Measurements from ENCODE around the gene COQ8A. TPM values are rescaled to one million over a fixed set of nuclear protein-coding genes. Genes with fewer than 3 reads are reported as not detected.

Gene COQ8A
- total RNA-seq, 2 experiments from 2014 or later, result 19.8 to 22.2 TPM

DNA sequence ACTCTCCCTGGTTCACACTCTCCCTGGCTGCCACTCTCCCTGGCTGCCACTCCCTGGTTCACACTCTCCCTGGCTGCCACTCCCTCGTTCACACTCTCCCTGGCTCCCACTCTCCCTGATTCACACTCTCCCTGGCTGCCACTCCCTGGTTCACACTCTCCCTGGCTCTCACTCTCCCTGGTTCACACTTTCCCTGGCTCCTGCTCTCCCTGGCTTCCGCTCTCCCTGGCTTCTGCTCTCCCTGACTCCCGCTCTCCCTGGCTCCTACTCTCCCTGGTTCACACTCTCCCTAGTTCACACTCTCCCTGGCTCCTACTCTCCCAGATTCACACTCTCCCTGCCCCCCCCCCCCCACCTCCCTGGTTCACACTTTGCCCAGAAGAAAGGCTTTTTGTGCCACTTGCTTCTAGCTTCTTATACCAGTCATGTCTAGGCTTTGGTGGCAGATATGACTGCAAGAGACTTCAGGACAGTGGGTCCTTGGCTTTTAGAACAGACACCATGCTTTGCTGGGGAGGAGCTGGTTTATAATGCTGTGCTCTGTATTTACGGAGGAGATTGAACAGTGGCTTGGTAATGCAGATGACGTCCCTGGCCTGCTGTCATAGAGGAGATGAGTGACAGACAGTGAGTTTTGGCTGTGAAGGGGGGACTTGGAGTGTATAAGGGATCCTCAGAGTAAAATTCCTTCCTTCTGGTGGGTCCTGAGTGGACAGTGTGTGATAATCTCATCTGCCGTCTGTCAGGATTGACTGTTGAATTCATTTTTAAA lies 17.0 kb downstream of the COQ8A start:
- DNase-seq, result no peak
- Mint-ChIP-seq H3K4me3 (no peak overlapping the region), H3K9me3 (no peaks in the 10 kb centered on the region), H3K36me3 (no peaks in the 10 kb centered on the region), H3K4me1 (ENCODE audit: low read depth) (peaks cover 22% of the 10 kb centered on the region), H3K27ac (no peak overlapping the region), H3K27me3 (no peaks in the 10 kb centered on the region)
- POLR2A ChIA-PET, result no interaction called here
- CTCF ChIA-PET, result no interaction called here
- intact Hi-C loops (cut with micrococcal nuclease), result no loop called here

DNA sequence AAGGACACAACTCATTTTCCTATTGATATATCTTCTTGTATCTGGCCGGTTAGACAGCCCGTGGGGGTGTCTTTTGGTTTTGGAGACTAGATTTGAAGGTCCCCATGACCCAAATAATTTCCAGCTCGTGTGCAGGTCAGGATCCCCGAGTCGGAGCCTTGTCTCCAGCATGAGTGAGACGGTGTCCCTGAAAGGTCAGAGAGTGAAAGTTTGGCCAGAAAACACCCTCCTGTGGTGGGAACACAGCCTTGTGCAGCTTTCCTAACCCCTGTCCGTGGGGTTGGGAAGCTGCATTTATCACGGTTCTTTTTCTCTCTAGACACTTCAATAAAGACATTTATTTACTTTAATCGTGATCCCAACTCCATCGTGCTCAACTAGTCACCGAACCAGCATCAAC lies 17.6 kb downstream of the COQ8A start:
- Mint-ChIP-seq H3K27me3 (no peaks in the 10 kb centered on the region), H3K27ac (no peak overlapping the region), H3K9me3 (no peaks in the 10 kb centered on the region), H3K4me1 (ENCODE audit: low read depth) (peaks cover 22% of the 10 kb centered on the region), H3K36me3 (no peaks in the 10 kb centered on the region), H3K4me3 (no peak overlapping the region)
- POLR2A ChIA-PET, result no interaction called here
- no peak for DNase-seq
- intact Hi-C loops (cut with micrococcal nuclease), result no loop called here
- CTCF ChIA-PET, result no interaction called here

DNA sequence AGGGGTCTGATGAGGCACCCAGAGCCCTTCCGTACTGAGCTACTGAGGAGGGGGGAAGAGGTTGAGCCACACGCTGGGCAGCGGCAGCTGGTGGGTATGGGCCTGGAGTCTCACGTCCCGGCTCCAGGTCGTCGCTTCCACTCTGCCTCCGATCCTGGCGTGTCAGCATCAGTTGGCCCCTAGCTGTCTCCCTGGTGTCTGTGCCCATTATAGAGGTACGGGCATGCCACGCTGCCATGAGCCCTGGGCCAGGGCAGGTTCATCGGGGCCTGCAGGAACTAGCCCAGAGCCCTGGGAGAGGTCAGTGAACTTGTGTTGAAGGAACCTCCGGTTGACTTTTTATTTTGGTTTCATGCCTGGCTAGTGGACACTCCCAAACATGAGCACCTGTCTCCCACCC lies 18.2 kb downstream of the COQ8A start:
- Mint-ChIP-seq H3K36me3 (no peaks in the 10 kb centered on the region), H3K9me3 (no peaks in the 10 kb centered on the region), H3K4me3 (no peak overlapping the region), H3K27me3 (no peaks in the 10 kb centered on the region), H3K27ac (no peak overlapping the region), H3K4me1 (ENCODE audit: low read depth) (peaks cover 22% of the 10 kb centered on the region)
- ChIA-PET POLR2A (no interaction called here), CTCF (no interaction called here)
- intact Hi-C loops (cut with micrococcal nuclease), result no loop called here
- no peak for DNase-seq

GRCh38 chr1:226960256-226960655 lies 20.2 kb downstream of the COQ8A start:
- Mint-ChIP-seq H3K27me3 (no peaks in the 10 kb centered on the region), H3K4me1 (ENCODE audit: low read depth) (peaks cover 23% of the 10 kb centered on the region), H3K27ac (no peak overlapping the region), H3K9me3 (no peaks in the 10 kb centered on the region), H3K4me3 (no peak overlapping the region), H3K36me3 (no peaks in the 10 kb centered on the region)
- intact Hi-C loops (cut with micrococcal nuclease), result no loop called here
- ChIA-PET CTCF (no interaction called here), POLR2A (no interaction called here)
- no peak for DNase-seq

GRCh38 chr1:226960944-226961765 lies 21.1 kb downstream of the COQ8A start:
- Mint-ChIP-seq H3K9me3 (no peaks in the 10 kb centered on the region), H3K4me1 (ENCODE audit: low read depth) (peaks cover 23% of the 10 kb centered on the region), H3K27me3 (no peaks in the 10 kb centered on the region), H3K36me3 (no peaks in the 10 kb centered on the region), H3K27ac (no peak overlapping the region), H3K4me3 (no peak overlapping the region)
- DNase-seq, result peak; percentile 56
- intact Hi-C loops (cut with micrococcal nuclease), result no loop called here
- ChIA-PET CTCF (no interaction called here), POLR2A (no interaction called here)

DNA sequence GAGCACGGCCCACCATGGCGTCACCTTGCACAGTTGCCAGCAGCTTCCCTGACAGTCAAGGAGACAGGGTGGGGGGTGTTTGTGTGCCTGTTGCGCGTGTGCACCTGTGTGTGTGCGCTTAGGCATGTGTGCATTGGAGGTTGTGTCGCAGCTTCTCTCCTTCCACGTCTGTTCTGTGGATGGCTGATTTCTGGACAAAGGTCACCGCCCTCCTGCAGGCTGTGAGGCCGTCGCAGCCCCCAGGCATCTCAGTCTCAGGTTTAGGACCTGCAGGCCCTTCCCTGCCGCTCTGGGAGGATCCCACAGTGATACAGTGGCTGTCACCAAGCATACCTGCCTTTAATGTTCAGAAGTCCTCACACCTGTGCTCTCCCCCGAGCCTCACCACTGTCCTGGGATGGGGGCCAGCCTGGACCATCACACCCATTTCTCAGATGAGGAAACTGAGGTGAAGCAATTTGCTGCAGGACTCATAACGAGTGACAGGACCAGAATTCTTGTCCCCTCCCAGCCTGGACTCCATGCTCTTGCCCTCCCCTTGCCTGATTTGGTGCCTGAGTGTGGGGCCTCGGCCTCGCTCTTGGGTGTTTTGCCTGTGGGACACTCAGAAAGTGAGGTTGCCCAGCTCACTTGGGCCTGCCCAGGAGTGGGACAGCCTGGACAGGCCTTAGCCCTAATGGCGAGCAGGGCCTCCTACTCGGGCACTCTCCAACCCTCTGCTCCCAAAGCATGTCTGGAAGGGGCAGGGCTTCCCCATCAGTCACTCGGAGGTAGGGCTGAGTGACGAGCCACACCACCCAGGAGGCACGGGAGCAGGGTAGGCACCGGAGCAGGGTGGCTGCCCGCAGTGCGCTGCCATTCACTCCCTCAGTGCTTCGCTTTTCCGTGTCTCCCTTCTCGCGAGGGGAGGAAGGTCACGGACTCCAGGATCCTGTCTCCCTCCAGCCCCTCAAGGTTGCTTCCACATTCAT lies 22.6 kb downstream of the COQ8A start:
- CTCF ChIA-PET, result no interaction called here
- intact Hi-C loops (cut with micrococcal nuclease), result no loop called here
- no peak overlapping the region for H3K27ac Mint-ChIP-seq
- H3K9me3 Mint-ChIP-seq, result no peaks in the 10 kb centered on the region
- H3K4me1 Mint-ChIP-seq (ENCODE audit: low read depth), result peaks cover 27% of the 10 kb centered on the region
- H3K27me3 Mint-ChIP-seq, result no peaks in the 10 kb centered on the region
- H3K36me3 Mint-ChIP-seq, result no peaks in the 10 kb centered on the region
- no peak overlapping the region for H3K4me3 Mint-ChIP-seq
- POLR2A ChIA-PET, result no interaction called here
- no peak for DNase-seq

GRCh38 chr1:226964068-226964425 lies 24.0 kb downstream of the COQ8A start:
- intact Hi-C loops (cut with micrococcal nuclease), result no loop called here
- Mint-ChIP-seq H3K27me3 (no peaks in the 10 kb centered on the region), H3K4me3 (no peak overlapping the region), H3K27ac (no peak overlapping the region), H3K36me3 (peaks cover 4% of the 10 kb centered on the region), H3K4me1 (ENCODE audit: low read depth) (peaks cover 23% of the 10 kb centered on the region), H3K9me3 (no peaks in the 10 kb centered on the region)
- CTCF ChIA-PET, result no interaction called here
- POLR2A ChIA-PET, result no interaction called here
- DNase-seq, result no peak

DNA sequence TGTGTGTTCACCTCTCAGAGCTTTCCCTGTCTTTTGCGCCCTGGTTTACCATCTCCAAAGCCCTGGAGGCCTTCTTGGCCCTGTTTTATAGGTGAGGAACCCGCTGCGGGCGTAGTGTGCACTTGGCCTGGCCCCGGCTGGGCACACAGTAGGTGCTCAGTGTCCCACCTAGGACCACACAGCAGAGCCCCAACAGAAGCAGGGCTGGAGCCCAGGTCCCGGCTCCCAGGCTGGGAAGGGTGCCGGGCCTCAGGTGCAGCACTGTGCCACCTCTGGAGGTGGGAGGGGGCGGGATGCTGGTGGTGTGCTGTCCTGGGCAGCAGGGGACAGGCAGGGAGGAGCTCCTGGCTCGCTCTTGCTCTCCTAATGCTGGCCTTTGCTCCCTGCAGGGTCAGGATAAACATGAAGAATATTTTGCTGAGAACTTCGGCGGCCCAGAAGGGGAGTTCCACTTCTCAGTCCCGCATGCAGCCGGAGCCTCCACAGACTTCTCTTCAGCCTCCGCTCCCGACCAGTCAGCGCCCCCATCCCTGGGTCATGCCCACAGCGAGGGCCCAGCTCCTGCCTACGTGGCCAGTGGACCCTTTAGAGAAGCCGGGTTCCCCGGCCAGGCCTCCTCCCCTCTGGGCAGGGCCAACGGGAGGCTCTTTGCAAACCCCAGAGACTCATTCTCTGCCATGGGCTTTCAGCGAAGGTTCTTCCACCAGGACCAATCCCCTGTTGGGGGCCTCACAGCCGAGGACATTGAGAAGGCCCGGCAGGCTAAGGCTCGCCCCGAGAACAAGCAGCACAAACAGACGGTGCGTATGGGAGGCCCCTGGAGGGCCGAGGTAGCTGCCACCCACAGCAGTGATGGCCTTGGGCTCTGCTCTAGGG lies 24.8 kb downstream of the COQ8A start:
- Mint-ChIP-seq H3K4me3 (no peak overlapping the region), H3K9me3 (no peaks in the 10 kb centered on the region), H3K36me3 (peaks cover 9% of the 10 kb centered on the region), H3K4me1 (ENCODE audit: low read depth) (peaks cover 15% of the 10 kb centered on the region), H3K27ac (no peak overlapping the region), H3K27me3 (no peaks in the 10 kb centered on the region)
- ChIA-PET CTCF (no interaction called here), POLR2A (no interaction called here)
- no peak for DNase-seq
- intact Hi-C loops (cut with micrococcal nuclease), result no loop called here

DNA sequence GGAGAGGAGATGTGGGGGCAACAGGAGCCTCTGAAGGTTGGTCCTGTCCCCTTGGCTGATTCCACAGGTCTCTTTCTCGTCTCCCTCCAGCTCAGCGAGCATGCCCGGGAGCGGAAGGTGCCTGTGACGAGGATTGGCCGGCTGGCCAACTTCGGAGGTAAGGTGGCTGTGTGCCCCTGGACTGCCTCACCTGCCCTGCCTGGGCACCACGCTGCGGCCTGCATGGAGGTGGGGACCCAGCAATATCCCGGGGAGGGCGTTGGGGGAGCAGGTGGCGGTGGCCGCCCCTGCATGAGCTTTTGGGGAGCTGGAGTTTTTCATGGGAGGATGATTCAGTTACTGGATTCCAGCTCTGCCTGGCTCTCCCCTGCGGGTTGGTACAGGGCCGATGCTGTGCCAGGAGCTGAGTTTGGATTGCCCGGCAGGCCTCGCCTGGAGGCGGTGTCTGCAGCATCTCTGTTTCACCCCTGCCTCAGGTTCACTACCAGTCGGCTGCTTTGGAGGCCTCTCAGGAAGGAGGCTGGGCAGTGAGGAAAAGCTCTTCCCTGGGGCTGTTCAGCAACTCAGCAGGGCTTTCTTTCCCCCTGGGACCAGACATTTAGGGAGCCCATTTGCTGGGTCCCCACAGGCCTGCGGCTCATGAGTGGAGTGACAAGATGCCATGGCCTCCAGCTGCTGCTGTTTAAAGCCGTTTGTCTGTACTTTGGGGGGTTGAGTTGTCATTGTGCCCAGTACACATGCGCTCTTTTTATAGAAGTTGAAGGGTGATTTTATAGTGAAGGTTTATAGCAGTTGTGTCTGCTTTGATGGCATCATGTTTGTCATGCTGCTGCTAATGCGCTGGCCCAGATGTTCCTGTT lies 25.7 kb downstream of the COQ8A start:
- Mint-ChIP-seq H3K27ac (no peak overlapping the region), H3K4me1 (ENCODE audit: low read depth) (peaks cover 12% of the 10 kb centered on the region), H3K9me3 (no peaks in the 10 kb centered on the region), H3K4me3 (no peak overlapping the region), H3K36me3 (peaks cover 12% of the 10 kb centered on the region), H3K27me3 (no peaks in the 10 kb centered on the region)
- intact Hi-C loops (cut with micrococcal nuclease), result no loop called here
- POLR2A ChIA-PET, result no interaction called here
- CTCF ChIA-PET, result no interaction called here
- no peak for DNase-seq

DNA sequence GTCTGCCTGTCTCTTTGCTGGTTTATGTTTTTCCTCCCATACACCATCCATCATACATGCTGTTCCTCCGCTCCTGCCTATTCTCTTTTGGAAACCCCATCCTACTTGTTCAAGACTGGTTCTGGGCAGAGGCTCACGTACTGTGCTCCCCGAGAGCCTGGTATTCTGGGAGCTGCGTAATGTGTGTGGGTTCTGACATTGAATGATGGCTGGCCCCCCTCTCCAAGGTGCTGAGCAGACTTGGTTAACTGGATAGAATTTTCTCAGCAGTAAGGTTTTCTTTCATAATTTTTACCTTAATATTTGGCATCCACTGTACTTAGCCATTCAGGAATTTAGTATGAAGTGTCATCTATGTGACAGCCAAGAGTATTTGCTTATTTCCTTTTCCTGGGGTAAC lies 26.6 kb downstream of the COQ8A start:
- CTCF ChIA-PET, result no interaction called here
- H3K27ac Mint-ChIP-seq, result no peak overlapping the region

DNA sequence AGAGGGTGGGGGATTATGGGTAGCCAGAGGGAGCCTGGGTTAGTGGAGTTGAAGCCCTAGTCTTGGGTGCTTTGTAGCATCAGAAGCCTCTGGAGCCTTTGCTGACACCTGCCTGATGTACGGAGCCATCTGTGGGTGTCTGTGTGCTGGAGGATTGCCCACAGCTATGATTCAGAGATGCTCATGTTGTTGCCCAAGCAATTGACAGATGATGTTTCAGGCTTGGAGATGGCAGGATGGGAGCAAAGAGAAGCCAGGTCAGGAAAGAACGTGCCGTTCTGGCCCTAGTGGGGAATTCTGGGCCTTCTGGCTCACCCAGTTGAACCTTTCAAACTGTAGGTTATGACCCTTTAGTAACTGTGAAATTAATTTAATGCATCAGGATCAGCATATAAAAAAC lies 27.6 kb downstream of the COQ8A start:
- intact Hi-C loops (cut with micrococcal nuclease), result no loop called here
- Mint-ChIP-seq H3K27me3 (no peaks in the 10 kb centered on the region), H3K4me1 (ENCODE audit: low read depth) (peaks cover 6% of the 10 kb centered on the region), H3K9me3 (peaks cover 6% of the 10 kb centered on the region), H3K27ac (no peak overlapping the region), H3K36me3 (peaks cover 18% of the 10 kb centered on the region), H3K4me3 (no peak overlapping the region)
- ChIA-PET CTCF (interaction anchor here (0.6 kb wide), 1 partner anchor 345 kb away, joined by 4 read pairs; no protein-coding TSS in a partner anchor), POLR2A (no interaction called here)
- no peak for DNase-seq

More for the DNA sequence above, 26.6 kb downstream of the COQ8A start:
- peaks cover 2% of the 10 kb centered on the region for H3K9me3 Mint-ChIP-seq
- peaks cover 6% of the 10 kb centered on the region for H3K4me1 Mint-ChIP-seq (ENCODE audit: low read depth)
- DNase-seq, result no peak
- H3K4me3 Mint-ChIP-seq, result no peak overlapping the region
- peaks cover 14% of the 10 kb centered on the region for H3K36me3 Mint-ChIP-seq
- intact Hi-C loops (cut with micrococcal nuclease), result no loop called here
- H3K27me3 Mint-ChIP-seq, result no peaks in the 10 kb centered on the region
- POLR2A ChIA-PET, result no interaction called here
